HEK293 (cell line): ENCODE results near the gene SH2D1B.

ENCODE experiments used
- CTCF ChIA-PET: fragments of 350-600 bp; formaldehyde crosslinking; extraction: SDS; loops from one replicate; lab custom pipeline; 2021; ENCODE audit warnings: antibody characterized with exemption; lab: Yijun Ruan, JAX
- POLR2A ChIA-PET: fragments of 300-600 bp; formaldehyde crosslinking; extraction: SDS; loops from one replicate; lab custom pipeline; 2020; ENCODE audit warnings: antibody characterized with exemption, inconsistent platforms; lab: Yijun Ruan, JAX
- H3K27ac ChIP-seq: fragments of 200-500 bp; sonication (Bioruptor generic); 2 replicates; pipeline ENCODE4 v1.5.1; 2014; ENCODE audit warnings: low read depth, low read length, control low read depth, inconsistent platforms; ENCODE audit errors: extremely low read depth
- H3K36me3 ChIP-seq, 2 experiments: fragments of 200-500 bp in 1 of 2; sonication (Bioruptor generic) in 1 of 2; 1 replicate in 1 of 2; 2 replicates in 1 of 2; pipeline ENCODE4 v1.5.1; 2014 to 2017; ENCODE audit warnings: inconsistent platforms in 2 of 2, low read length in 2 of 2; ENCODE audit not compliant: control insufficient read depth in 2 of 2, insufficient read depth in 1 of 2
- H3K4me1 ChIP-seq: fragments of 200-500 bp; sonication (Bioruptor generic); 2 replicates; pipeline ENCODE4 v1.5.1; 2014; ENCODE audit warnings: mild to moderate bottlenecking, low read length, inconsistent platforms; ENCODE audit not compliant: control insufficient read depth, insufficient read depth
- H3K4me3 ChIP-seq: 2 replicates; pipeline ENCODE4 v1.5.1; 2011; ENCODE audit warnings: low read depth, mild to moderate bottlenecking, control low read depth, low read length, moderate library complexity
- H3K9me3 ChIP-seq: fragments of 200-500 bp; sonication (Bioruptor generic); 2 replicates; pipeline ENCODE4 v1.5.1; 2014; ENCODE audit warnings: low read depth, low read length, inconsistent platforms; ENCODE audit not compliant: control insufficient read depth, insufficient read depth
- CTCF ChIP-seq: fragments of 450-650 bp; formaldehyde crosslinking; IDR thresholded peaks from 2 replicates; pipeline ENCODE4 v1.5.1; 2016; ENCODE audit warnings: missing biosample characterization, missing genetic modification characterization
- HOXD13 ChIP-seq: sonication (generic); formaldehyde crosslinking; IDR thresholded peaks from 2 replicates; pipeline ENCODE4 v1.8.0; 2022; ENCODE audit warnings: missing genetic modification reagents, borderline replicate concordance
- KLF8 ChIP-seq: fragments of 450-650 bp; formaldehyde crosslinking; IDR thresholded peaks from 2 replicates; pipeline ENCODE4 v1.5.1; 2016; ENCODE audit warnings: missing biosample characterization, missing genetic modification characterization
- RBAK ChIP-seq: fragments of 450-650 bp; formaldehyde crosslinking; IDR thresholded peaks from 2 replicates; pipeline ENCODE4 v1.5.1; 2016; ENCODE audit warnings: missing biosample characterization, missing genetic modification characterization
- SETDB1 ChIP-seq: IDR thresholded peaks from one replicate; pipeline ENCODE4 v1.6.1; 2017; ENCODE audit warnings: mild to moderate bottlenecking, low read length, moderate library complexity, mixed read lengths; ENCODE audit not compliant: insufficient read length
- SP3 ChIP-seq: fragments of 450-650 bp; formaldehyde crosslinking; IDR thresholded peaks from 2 replicates; pipeline ENCODE4 v1.5.1; 2016; ENCODE audit warnings: missing biosample characterization, missing genetic modification characterization
- ZBTB1 ChIP-seq: fragments of 450-650 bp; formaldehyde crosslinking; IDR thresholded peaks from 2 replicates; pipeline ENCODE4 v1.5.1; 2016; ENCODE audit warnings: missing biosample characterization, missing genetic modification characterization
- ZBTB10 ChIP-seq: fragments of 450-650 bp; formaldehyde crosslinking; IDR thresholded peaks from 2 replicates; pipeline ENCODE4 v1.5.1; 2016; ENCODE audit warnings: missing biosample characterization, missing genetic modification characterization
- ZFHX2 ChIP-seq: fragments of 450-650 bp; formaldehyde crosslinking; conservative IDR thresholded peaks from 2 replicates; pipeline ENCODE4 v1.5.1; 2016; ENCODE audit warnings: missing biosample characterization, missing genetic modification characterization
- ZNF155 ChIP-seq: fragments of 450-650 bp; formaldehyde crosslinking; IDR thresholded peaks from 2 replicates; pipeline ENCODE4 v1.5.1; 2016; ENCODE audit warnings: missing biosample characterization, missing genetic modification characterization
- ZNF2 ChIP-seq: fragments of 450-650 bp; formaldehyde crosslinking; IDR thresholded peaks from 2 replicates; pipeline ENCODE4 v1.5.1; 2016; ENCODE audit warnings: missing biosample characterization, missing genetic modification characterization
- ZNF266 ChIP-seq: fragments of 450-650 bp; formaldehyde crosslinking; IDR thresholded peaks from 2 replicates; pipeline ENCODE4 v1.5.1; 2016; ENCODE audit warnings: missing biosample characterization, missing genetic modification characterization, low read depth
- ZNF324 ChIP-seq: fragments of 450-650 bp; formaldehyde crosslinking; IDR thresholded peaks from 2 replicates; pipeline ENCODE4 v1.5.1; 2016; ENCODE audit warnings: missing biosample characterization, missing genetic modification characterization
- ZNF335 ChIP-seq: fragments of 450-650 bp; formaldehyde crosslinking; conservative IDR thresholded peaks from 2 replicates; pipeline ENCODE4 v1.5.1; 2016; ENCODE audit warnings: missing biosample characterization, missing genetic modification characterization
- ZNF350 ChIP-seq: fragments of 450-650 bp; formaldehyde crosslinking; IDR thresholded peaks from 2 replicates; pipeline ENCODE4 v1.5.0; 2017; ENCODE audit warnings: missing biosample characterization, mild to moderate bottlenecking, missing genetic modification characterization
- ZNF423 ChIP-seq: fragments of 450-650 bp; formaldehyde crosslinking; IDR thresholded peaks from 2 replicates; pipeline ENCODE4 v1.5.1; 2016; ENCODE audit warnings: missing biosample characterization, missing genetic modification characterization
- ZNF501 ChIP-seq: fragments of 450-650 bp; formaldehyde crosslinking; IDR thresholded peaks from 2 replicates; pipeline ENCODE4 v1.5.1; 2016; ENCODE audit warnings: missing biosample characterization, missing genetic modification characterization
- ZNF530 ChIP-seq: fragments of 450-650 bp; formaldehyde crosslinking; IDR thresholded peaks from 2 replicates; pipeline ENCODE4 v1.5.1; 2016; ENCODE audit warnings: low read depth, missing biosample characterization, missing genetic modification characterization
- ZNF560 ChIP-seq: fragments of 450-650 bp; formaldehyde crosslinking; IDR thresholded peaks from 2 replicates; pipeline ENCODE4 v1.5.1; 2017; ENCODE audit warnings: missing biosample characterization, missing genetic modification characterization, borderline replicate concordance
- ZNF571 ChIP-seq: fragments of 450-650 bp; formaldehyde crosslinking; IDR thresholded peaks from 2 replicates; pipeline ENCODE4 v1.5.0; 2017; ENCODE audit warnings: missing biosample characterization, missing genetic modification characterization
- ZNF585B ChIP-seq: fragments of 450-650 bp; formaldehyde crosslinking; IDR thresholded peaks from 2 replicates; pipeline ENCODE4 v1.5.1; 2016; ENCODE audit warnings: missing biosample characterization, missing genetic modification characterization
- ZNF792 ChIP-seq: fragments of 450-650 bp; formaldehyde crosslinking; IDR thresholded peaks from 2 replicates; pipeline ENCODE4 v1.5.1; 2016; ENCODE audit warnings: missing biosample characterization, missing genetic modification characterization
- ZSCAN30 ChIP-seq: fragments of 450-650 bp; IDR thresholded peaks from 2 replicates; pipeline ENCODE4 v1.5.1; 2018; ENCODE audit warnings: missing biosample characterization, mild to moderate bottlenecking, missing genetic modification characterization, moderate library complexity
- TF ChIP-seq, protein P1 (sequence below): fragments of 450-650 bp; IDR thresholded peaks from 2 replicates; pipeline ENCODE4 v1.5.1; 2018; ENCODE audit warnings: missing biosample characterization, mild to moderate bottlenecking, missing genetic modification characterization
- TF ChIP-seq, protein P2 (sequence below): fragments of 450-650 bp; formaldehyde crosslinking; optimal IDR thresholded peaks from 2 replicates; pipeline ENCODE3; 2016; ENCODE audit warnings: missing biosample characterization, mild to moderate bottlenecking, missing genetic modification characterization

SH2D1B gene

DNA sequence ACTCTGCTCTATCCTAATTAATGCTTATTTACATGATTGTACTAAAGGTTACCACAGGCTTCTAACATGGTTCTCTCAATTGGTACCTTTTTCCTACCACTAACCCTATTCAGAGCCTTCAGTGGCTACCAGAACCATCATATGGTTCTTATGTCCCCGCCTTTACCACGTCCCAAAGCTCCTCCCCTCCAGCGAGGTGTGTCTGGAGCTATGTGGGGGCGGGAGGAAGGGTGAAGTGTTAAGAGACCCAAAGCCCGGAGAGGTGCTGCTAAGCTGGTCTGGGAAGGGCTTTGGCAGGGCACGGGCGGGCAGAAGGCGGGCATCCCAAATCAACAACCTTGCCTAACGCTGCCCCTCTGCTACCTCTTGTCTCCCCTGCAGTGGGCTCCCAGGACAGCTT lies 45.3 kb downstream of the SH2D1B start:
- TF ChIP-seq ZNF423 (tag by site-specific recombination) = no peak
- no peak for TF ChIP-seq SETDB1
- TF ChIP-seq ZNF792 (tag by site-specific recombination) = no peak
- TF ChIP-seq, protein P1, sequence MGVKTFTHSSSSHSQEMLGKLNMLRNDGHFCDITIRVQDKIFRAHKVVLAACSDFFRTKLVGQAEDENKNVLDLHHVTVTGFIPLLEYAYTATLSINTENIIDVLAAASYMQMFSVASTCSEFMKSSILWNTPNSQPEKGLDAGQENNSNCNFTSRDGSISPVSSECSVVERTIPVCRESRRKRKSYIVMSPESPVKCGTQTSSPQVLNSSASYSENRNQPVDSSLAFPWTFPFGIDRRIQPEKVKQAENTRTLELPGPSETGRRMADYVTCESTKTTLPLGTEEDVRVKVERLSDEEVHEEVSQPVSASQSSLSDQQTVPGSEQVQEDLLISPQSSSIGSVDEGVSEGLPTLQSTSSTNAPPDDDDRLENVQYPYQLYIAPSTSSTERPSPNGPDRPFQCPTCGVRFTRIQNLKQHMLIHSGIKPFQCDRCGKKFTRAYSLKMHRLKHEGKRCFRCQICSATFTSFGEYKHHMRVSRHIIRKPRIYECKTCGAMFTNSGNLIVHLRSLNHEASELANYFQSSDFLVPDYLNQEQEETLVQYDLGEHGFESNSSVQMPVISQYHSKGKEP (tag by site-specific recombination) = no peak
- no peak for TF ChIP-seq ZNF2 (tag by site-specific recombination)
- no peak for TF ChIP-seq ZBTB10 (tag by site-specific recombination)
- no peak for TF ChIP-seq ZBTB1 (tag by site-specific recombination)
- no peak for TF ChIP-seq ZNF324 (tag by site-specific recombination)
- no peak for TF ChIP-seq ZNF155 (tag by site-specific recombination)
- no peak for TF ChIP-seq ZNF571 (tag by site-specific recombination)
- no peak for TF ChIP-seq ZNF501 (tag by site-specific recombination)
- TF ChIP-seq ZNF530 = no peak
- no peak for TF ChIP-seq ZNF560
- TF ChIP-seq, all 188 proteins: peak for 0
- peaks cover 0 to 4% of the 10 kb centered on the region in 2 experiments; a peak in 2 of 3 replicates for H3K36me3 ChIP-seq
- ChIA-PET CTCF (interaction anchor here (3.8 kb wide), 1 partner anchor 9 kb away, joined by 17 read pairs; no protein-coding TSS in a partner anchor), POLR2A (interaction anchor here (1.4 kb wide), 1 partner anchor 11 kb away, joined by 3 read pairs; no protein-coding TSS in a partner anchor)
- no peaks in the 10 kb centered on the region for H3K4me1 ChIP-seq
- no peak overlapping the region for H3K27ac ChIP-seq
- H3K9me3 ChIP-seq = no peaks in the 10 kb centered on the region
- H3K4me3 ChIP-seq = no peak overlapping the region

DNA sequence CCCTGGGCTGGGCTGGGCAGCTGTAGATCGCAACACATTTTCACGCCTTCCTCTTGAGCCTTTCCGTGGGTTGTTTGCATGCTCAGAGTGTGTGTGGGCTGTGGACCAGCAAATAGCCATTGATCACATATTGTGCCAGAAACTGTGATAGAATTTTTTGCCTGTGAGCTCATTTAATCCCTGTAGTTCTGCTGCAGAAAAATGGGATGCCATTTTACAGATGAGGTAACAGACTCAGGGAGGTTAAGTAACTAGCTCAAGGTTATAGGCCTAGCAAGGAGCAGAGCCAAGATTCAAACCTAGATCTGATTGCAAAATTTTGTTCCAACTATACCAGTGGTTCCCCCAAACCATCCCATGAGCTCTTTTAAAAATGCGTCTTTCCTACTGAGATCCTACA lies 45.8 kb downstream of the SH2D1B start:
- TF ChIP-seq ZSCAN30 (tag by site-specific recombination) (no peak), ZFHX2 (tag by site-specific recombination) (peak; percentile 43)
- TF ChIP-seq, all 188 proteins: peak for 1
- POLR2A ChIA-PET = interaction anchor here (1.4 kb wide), 1 partner anchor 10 kb away, joined by 3 read pairs; no protein-coding TSS in a partner anchor
- Histone ChIP-seq H3K4me3 (no peak overlapping the region), H3K4me1 (no peaks in the 10 kb centered on the region), H3K27ac (no peak overlapping the region), H3K36me3 (peaks cover 0 to 4% of the 10 kb centered on the region in 2 experiments; a peak in 2 of 3 replicates), H3K9me3 (no peaks in the 10 kb centered on the region)
- CTCF ChIA-PET = interaction anchor here (0.7 to 3.8 kb wide), 2 partner anchors 8 to 25 kb away, joined by 5 to 17 read pairs; no protein-coding TSS in a partner anchor

- no peaks in the 10 kb centered on the region for H3K4me1 ChIP-seq
- no peaks in the 10 kb centered on the region for H3K9me3 ChIP-seq
- H3K4me3 ChIP-seq = no peak overlapping the region
- ChIA-PET CTCF (interaction anchor here (0.7 to 3.8 kb wide), 2 partner anchors 8 to 26 kb away, joined by 5 to 17 read pairs; no protein-coding TSS in a partner anchor), POLR2A (no interaction called here)
- no peak overlapping the region for H3K27ac ChIP-seq
- peaks cover 0 to 4% of the 10 kb centered on the region in 2 experiments; a peak in 1 of 3 replicates for H3K36me3 ChIP-seq
- TF ChIP-seq ZNF585B (no peak), CTCF (no peak), HOXD13 (no peak), KLF8 (tag by site-specific recombination) (no peak), SP3 (tag by site-specific recombination) (no peak), ZNF266 (tag by site-specific recombination) (no peak), ZNF350 (tag by site-specific recombination) (no peak), RBAK (tag by site-specific recombination) (no peak), ZNF335 (no peak)
- TF ChIP-seq, protein P2, sequence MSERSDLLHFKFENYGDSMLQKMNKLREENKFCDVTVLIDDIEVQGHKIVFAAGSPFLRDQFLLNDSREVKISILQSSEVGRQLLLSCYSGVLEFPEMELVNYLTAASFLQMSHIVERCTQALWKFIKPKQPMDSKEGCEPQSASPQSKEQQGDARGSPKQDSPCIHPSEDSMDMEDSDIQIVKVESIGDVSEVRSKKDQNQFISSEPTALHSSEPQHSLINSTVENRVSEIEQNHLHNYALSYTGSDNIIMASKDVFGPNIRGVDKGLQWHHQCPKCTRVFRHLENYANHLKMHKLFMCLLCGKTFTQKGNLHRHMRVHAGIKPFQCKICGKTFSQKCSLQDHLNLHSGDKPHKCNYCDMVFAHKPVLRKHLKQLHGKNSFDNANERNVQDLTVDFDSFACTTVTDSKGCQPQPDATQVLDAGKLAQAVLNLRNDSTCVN (tag by site-specific recombination) = no peak
Measured at GRCh38 chr1:162365284-162366020, 46.5 kb downstream of the SH2D1B start.
